RWPE2 (cell line): ENCODE data around the gene CD27.
"Not testable (repeated sequence)": the region's sequence is repeated elsewhere in the genome, so short reads cannot be mapped to it uniquely, and the experiment has no call there.

Experiments
- ATAC-seq: fragments of 200-7000 bp; cut with Tn5 transposase; 3 replicates; pipeline ENCODE4 v1.9.1; 2021; ENCODE audit warnings: low read depth
- DNase-seq: peaks from one replicate; pipeline ENCODE4 v3.0.0-alpha.2; 2020; ENCODE audit warnings: low spot score
- H3K27ac ChIP-seq: fragments of 450-650 bp; 2 replicates; pipeline ENCODE4 v1.5.1; 2017; ENCODE audit warnings: mild to moderate bottlenecking; ENCODE audit not compliant: poor library complexity, severe bottlenecking
- H3K27me3 ChIP-seq: fragments of 250-450 bp; sonication (Bioruptor Pico); 2 replicates; pipeline ENCODE4 v1.5.1; 2021; ENCODE audit warnings: mild to moderate bottlenecking, moderate library complexity; ENCODE audit not compliant: insufficient read depth, poor library complexity, severe bottlenecking
- H3K36me3 ChIP-seq: fragments of 250-450 bp; sonication (Bioruptor Pico); 2 replicates; pipeline ENCODE4 v1.5.1; 2020; ENCODE audit warnings: low read depth, mild to moderate bottlenecking, moderate library complexity
- H3K4me1 ChIP-seq: fragments of 250-450 bp; sonication (Bioruptor Pico); 2 replicates; pipeline ENCODE4 v1.5.1; 2021; ENCODE audit warnings: mild to moderate bottlenecking, moderate library complexity; ENCODE audit not compliant: insufficient read depth, poor library complexity, severe bottlenecking
- H3K4me3 ChIP-seq: fragments of 250-450 bp; sonication (Bioruptor Pico); 2 replicates; pipeline ENCODE4 v1.5.1; 2021; ENCODE audit warnings: mild to moderate bottlenecking, moderate library complexity; ENCODE audit not compliant: severe bottlenecking
- H3K9me3 ChIP-seq: fragments of 250-450 bp; sonication (Bioruptor Pico); 2 replicates; pipeline ENCODE4 v1.5.1; 2021; ENCODE audit warnings: mild to moderate bottlenecking, moderate library complexity; ENCODE audit not compliant: severe bottlenecking
- TF ChIP-seq, protein P1 (sequence below): fragments of 450-650 bp; IDR thresholded peaks from one replicate; pipeline ENCODE4 v1.5.1; 2017; ENCODE audit warnings: mild to moderate bottlenecking, moderate library complexity; ENCODE audit not compliant: poor library complexity, severe bottlenecking

CD27 gene

GRCh38 chr12:6426882-6427671 lies 17.7 kb upstream of the CD27 start:
- H3K27me3 ChIP-seq: no peaks in the 10 kb centered on the region
- DNase-seq: peak; percentile 25
- no peak overlapping the region for H3K4me3 ChIP-seq
- TF ChIP-seq, protein P1, sequence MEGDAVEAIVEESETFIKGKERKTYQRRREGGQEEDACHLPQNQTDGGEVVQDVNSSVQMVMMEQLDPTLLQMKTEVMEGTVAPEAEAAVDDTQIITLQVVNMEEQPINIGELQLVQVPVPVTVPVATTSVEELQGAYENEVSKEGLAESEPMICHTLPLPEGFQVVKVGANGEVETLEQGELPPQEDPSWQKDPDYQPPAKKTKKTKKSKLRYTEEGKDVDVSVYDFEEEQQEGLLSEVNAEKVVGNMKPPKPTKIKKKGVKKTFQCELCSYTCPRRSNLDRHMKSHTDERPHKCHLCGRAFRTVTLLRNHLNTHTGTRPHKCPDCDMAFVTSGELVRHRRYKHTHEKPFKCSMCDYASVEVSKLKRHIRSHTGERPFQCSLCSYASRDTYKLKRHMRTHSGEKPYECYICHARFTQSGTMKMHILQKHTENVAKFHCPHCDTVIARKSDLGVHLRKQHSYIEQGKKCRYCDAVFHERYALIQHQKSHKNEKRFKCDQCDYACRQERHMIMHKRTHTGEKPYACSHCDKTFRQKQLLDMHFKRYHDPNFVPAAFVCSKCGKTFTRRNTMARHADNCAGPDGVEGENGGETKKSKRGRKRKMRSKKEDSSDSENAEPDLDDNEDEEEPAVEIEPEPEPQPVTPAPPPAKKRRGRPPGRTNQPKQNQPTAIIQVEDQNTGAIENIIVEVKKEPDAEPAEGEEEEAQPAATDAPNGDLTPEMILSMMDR: no peak
- H3K27ac ChIP-seq: no peak overlapping the region
- no peaks in the 10 kb centered on the region for H3K9me3 ChIP-seq
- no peak for ATAC-seq
- no peaks in the 10 kb centered on the region for H3K36me3 ChIP-seq
- H3K4me1 ChIP-seq: peaks cover 13% of the 10 kb centered on the region

DNA sequence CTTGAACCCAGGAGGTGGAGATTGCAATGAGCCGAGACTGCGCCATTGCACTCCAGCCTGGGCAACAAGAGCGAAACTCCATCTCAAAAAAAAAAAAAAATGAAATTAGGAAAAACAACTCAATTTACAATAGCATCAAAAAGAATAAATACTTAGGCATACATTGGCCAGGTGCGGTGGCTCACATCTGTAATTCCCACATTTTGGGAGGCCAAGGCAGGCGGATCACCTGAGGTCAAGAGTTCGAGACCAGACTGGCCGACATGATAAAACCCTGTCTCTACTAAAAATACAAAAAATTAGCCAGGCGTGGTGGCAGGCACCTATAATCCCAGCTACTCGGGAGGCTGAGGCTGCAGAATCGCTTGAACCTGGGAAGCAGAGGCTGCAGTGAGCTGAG lies 17.0 kb upstream of the CD27 start:
- H3K4me1 ChIP-seq: peaks cover 13% of the 10 kb centered on the region
- H3K27ac ChIP-seq, H3K36me3 ChIP-seq, ATAC-seq, H3K9me3 ChIP-seq, H3K4me3 ChIP-seq, H3K27me3 ChIP-seq: not testable (repeated sequence)
- peak; percentile 6 for DNase-seq

- ATAC-seq (no peak), DNase-seq (no peak)
- Histone ChIP-seq H3K27me3 (no peaks in the 10 kb centered on the region), H3K9me3 (no peaks in the 10 kb centered on the region), H3K4me3 (no peak overlapping the region), H3K36me3 (no peaks in the 10 kb centered on the region), H3K27ac (no peak overlapping the region), H3K4me1 (peaks cover 13% of the 10 kb centered on the region)
- TF ChIP-seq, protein P1: no peak
These were observed 16.4 kb upstream of the CD27 start for GRCh38 chr12:6428326-6428725.

- peak overlapping the region; percentile 48 for H3K27ac ChIP-seq
- H3K27me3 ChIP-seq: no peaks in the 10 kb centered on the region
- no peak overlapping the region for H3K4me3 ChIP-seq
- DNase-seq (peak; percentile 92), ATAC-seq (peak; percentile 92)
- H3K9me3 ChIP-seq: no peaks in the 10 kb centered on the region
- H3K36me3 ChIP-seq: no peaks in the 10 kb centered on the region
- TF ChIP-seq, protein P1: no peak
- H3K4me1 ChIP-seq: peaks cover 13% of the 10 kb centered on the region
These were observed 14.4 kb upstream of the CD27 start for GRCh38 chr12:6430124-6430989.

DNA sequence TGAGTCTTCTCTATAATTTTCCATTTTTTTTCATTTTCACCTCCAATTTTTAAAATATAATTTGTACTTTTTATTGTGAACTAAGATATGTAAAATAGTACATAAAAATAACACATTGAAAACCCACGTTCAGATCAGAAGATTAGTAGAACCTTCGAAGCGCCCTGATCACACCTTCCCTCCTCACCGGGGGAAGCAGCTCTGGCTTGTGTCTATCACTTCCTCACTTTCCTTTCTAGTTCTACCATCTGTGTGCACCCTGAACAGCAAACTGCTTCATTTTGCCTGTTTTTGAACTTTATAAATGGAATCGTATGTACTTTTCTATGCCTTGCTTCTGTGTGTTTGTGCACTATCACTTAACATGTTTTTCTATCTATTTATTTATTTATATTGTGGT lies 11.8 kb upstream of the CD27 start:
- peaks cover 13% of the 10 kb centered on the region for H3K4me1 ChIP-seq
- no peaks in the 10 kb centered on the region for H3K27me3 ChIP-seq
- no peaks in the 10 kb centered on the region for H3K9me3 ChIP-seq
- H3K36me3 ChIP-seq: no peaks in the 10 kb centered on the region
- ATAC-seq (no peak), DNase-seq (no peak)
- no peak overlapping the region for H3K4me3 ChIP-seq
- H3K27ac ChIP-seq: no peak overlapping the region
- TF ChIP-seq, protein P1: no peak
